LNCaP clone FGC (cell line): ENCODE results near the gene ARFGAP1.

Experiments used
- DNase-seq: peaks from one replicate; pipeline ENCODE4 v3.0.0-alpha.2; 2011; ENCODE audit warnings: low read depth
- H3K4me3 ChIP-seq: 2 replicates; pipeline ENCODE4 v1.5.1; 2011; ENCODE audit warnings: mild to moderate bottlenecking, low read depth, low read length, control low read depth
- CTCF ChIP-seq: IDR thresholded peaks from 2 replicates; pipeline ENCODE4 v1.5.1; 2012; ENCODE audit warnings: mild to moderate bottlenecking; ENCODE audit not compliant: control insufficient read depth, insufficient read depth; ENCODE audit errors: extremely low read depth

Gene ARFGAP1

DNA sequence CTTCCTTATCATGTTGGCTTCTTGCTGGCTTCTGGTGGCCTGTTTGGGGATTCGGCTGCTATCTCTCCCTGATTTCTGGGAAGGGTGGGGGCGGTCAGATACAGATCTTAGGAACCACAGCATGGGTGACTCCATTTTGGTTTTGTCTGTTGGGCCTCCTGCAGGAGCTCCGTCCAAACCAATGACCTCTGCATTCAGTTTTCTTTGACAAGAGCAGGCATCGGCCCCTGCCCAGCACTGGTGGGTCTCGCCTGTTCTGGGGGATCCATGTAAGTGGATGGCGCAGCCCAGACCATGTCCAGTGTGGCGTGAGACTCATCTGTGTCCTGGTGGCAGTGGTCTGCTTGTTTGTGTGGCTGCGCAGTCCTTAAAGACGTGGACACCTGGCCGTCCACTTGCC, 8.6 kb upstream of the ARFGAP1 start:
- no peak overlapping the region for H3K4me3 ChIP-seq
- no peak for TF ChIP-seq CTCF
- no peak for DNase-seq

DNA sequence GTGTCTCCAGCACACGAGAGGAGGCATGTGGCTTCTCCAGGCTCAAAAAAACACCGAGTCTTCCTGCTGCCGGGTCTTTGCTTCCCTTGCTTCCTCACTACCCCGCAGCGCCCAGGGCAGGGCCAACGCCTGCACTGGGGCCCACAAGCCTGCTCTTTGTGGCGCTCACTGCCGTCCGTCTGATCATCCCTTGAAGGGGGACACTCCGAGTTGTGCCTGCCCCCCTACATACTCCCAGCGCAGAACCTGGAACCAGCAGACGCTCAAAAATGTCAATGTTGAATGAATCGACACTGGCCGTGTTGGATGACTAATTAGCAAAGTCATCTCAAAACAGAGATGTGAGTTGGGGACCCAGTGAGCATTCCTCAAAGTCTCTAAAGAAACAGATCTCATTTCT, 8.1 kb upstream of the ARFGAP1 start:
- TF ChIP-seq CTCF, result no peak
- DNase-seq, result no peak
- H3K4me3 ChIP-seq, result no peak overlapping the region

- DNase-seq, result no peak
- TF ChIP-seq CTCF, result no peak
- H3K4me3 ChIP-seq, result no peak overlapping the region
Measured at GRCh38 chr20:63265891-63266515, 6.6 kb upstream of the ARFGAP1 start.

GRCh38 chr20:63267691-63268090, 4.9 kb upstream of the ARFGAP1 start:
- no peak for TF ChIP-seq CTCF
- no peak for DNase-seq
- H3K4me3 ChIP-seq, result no peak overlapping the region

GRCh38 chr20:63268256-63268655, 4.4 kb upstream of the ARFGAP1 start:
- H3K4me3 ChIP-seq, result no peak overlapping the region
- DNase-seq, result no peak
- TF ChIP-seq CTCF, result no peak

DNA sequence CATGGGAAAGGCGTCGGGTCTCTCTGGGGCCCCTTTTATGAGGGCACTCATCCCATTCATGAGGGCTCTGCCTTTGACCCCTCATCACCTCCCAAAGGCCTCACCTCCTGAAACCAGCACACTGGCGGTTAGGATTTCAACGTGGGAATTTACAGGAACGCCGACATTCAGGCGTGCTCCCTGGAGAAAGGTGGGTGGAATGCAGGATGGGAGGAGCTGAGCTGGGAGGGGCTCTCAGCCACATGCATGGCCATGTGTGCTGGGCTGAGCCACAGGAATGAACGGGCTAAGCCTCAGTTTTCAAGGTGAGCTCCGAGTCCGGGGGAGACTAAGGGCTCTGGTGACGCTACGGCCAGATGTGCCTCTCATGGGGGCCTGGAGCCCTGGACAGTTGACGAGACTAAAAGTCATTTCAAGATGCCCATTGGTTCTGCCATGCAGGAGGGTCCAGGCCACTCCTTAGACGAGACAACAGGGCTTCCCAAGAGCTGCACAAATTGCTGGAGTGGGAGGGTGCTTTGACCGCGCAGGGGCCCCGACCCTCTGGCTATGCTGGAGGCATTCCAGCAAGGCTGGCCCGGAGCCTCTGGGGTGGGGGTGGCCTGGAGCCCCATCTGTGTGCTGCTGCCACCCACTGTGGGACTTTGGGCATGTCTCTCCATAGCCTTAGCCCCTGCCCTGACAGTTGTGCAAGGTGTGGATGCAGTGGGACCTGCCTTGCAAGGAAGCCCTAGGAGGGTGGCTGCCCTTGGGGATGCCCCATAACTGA, 3.8 kb upstream of the ARFGAP1 start:
- no peak for DNase-seq
- no peak overlapping the region for H3K4me3 ChIP-seq
- no peak for TF ChIP-seq CTCF

DNA sequence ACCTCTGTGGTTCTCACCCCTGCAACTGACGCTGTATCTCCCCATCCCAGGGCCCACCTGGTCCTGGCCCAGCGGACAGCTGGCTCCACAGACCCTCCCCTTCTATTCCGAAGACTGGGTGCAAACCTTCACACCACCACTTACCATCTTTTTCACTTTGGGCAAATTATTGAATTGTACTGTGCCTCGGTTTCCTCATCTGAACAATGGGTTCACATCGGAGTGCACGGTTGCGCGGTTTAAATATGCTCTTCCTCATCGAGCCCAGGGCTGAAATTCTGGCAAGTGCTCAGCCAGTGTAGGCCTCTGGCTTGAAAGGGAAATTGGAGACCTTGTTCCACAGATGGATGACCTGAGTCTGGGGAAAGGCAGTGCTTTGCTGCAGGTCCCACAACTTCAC, 2.9 kb upstream of the ARFGAP1 start:
- DNase-seq, result no peak
- no peak overlapping the region for H3K4me3 ChIP-seq
- no peak for TF ChIP-seq CTCF
